Measurements from ENCODE around the gene DLG2. TPM values are rescaled to one million over a fixed set of nuclear protein-coding genes. Genes with fewer than 3 reads are reported as not detected.

Gene DLG2
- total and polyA plus RNA-seq, 11 donors: 2.4 to 13.9 (median 7.1) TPM

GRCh38 chr11:84857746-84858145, 769.4 kb downstream of the DLG2 start:
- H3K4me3 ChIP-seq: no peak overlapping the region
- no peak overlapping the region for H3K27ac ChIP-seq
- H3K36me3 ChIP-seq: no peaks in the 10 kb centered on the region
- no peak for DNase-seq
- H3K9me3 ChIP-seq: no peaks in the 10 kb centered on the region
- intact Hi-C loops (cut with DNase I): no loop called here
- TF ChIP-seq POLR2A (IDR thresholded peaks at IDR 0.05): no peak
- TF ChIP-seq CTCF (IDR thresholded peaks at IDR 0.05): no peak
- no peaks in the 10 kb centered on the region for H3K4me1 ChIP-seq
- no peaks in the 10 kb centered on the region for H3K27me3 ChIP-seq
- no peak for ATAC-seq

- ATAC-seq: no peak
- Histone ChIP-seq H3K9me3 (no peaks in the 10 kb centered on the region), H3K4me3 (no peak overlapping the region), H3K27me3 (no peaks in the 10 kb centered on the region), H3K4me1 (no peaks in the 10 kb centered on the region), H3K27ac (no peak overlapping the region), H3K36me3 (no peaks in the 10 kb centered on the region)
- TF ChIP-seq POLR2A (IDR thresholded peaks at IDR 0.05): no peak
- TF ChIP-seq CTCF (IDR thresholded peaks at IDR 0.05): no peak
- WGBS, 4 donors: 67 to 86% (median 81%) methylated on average over 3 of the region's 3 CpGs
- intact Hi-C loops (cut with DNase I): no loop called here
- DNase-seq: no peak
These were observed 771.5 kb downstream of the DLG2 start for GRCh38 chr11:84855508-84856245.

GRCh38 chr11:84854498-84854880, 772.7 kb downstream of the DLG2 start:
- ATAC-seq: no peak

More at GRCh38 chr11:84854498-84854880, 772.7 kb downstream of the DLG2 start:
- H3K9me3 ChIP-seq: no peaks in the 10 kb centered on the region
- no peak overlapping the region for H3K27ac ChIP-seq
- no peak for DNase-seq
- no peaks in the 10 kb centered on the region for H3K27me3 ChIP-seq
- no peak for TF ChIP-seq CTCF (IDR thresholded peaks at IDR 0.05)
- TF ChIP-seq POLR2A (IDR thresholded peaks at IDR 0.05): no peak
- no peaks in the 10 kb centered on the region for H3K36me3 ChIP-seq
- WGBS, 4 donors: 89 to 91% (median 90%) methylated on average over 3 of the region's 3 CpGs
- H3K4me3 ChIP-seq: no peak overlapping the region
- intact Hi-C loops (cut with DNase I): no loop called here
- no peaks in the 10 kb centered on the region for H3K4me1 ChIP-seq
